GM19468 (cell line): ENCODE results near the gene CCM2.
"Not testable (repeated sequence)": the region's sequence is repeated elsewhere in the genome, so short reads cannot be mapped to it uniquely, and the experiment has no call there.

Source experiments
- ATAC-seq: cut with Tn5 transposase; IDR thresholded peaks from one replicate; pipeline ENCODE4 v1.9.1; 2021; ENCODE audit warnings: mild to moderate bottlenecking, moderate library complexity, moderate number of reproducible peaks; ENCODE audit not compliant: unreplicated experiment; ENCODE audit errors: extremely low read depth

The CCM2 gene

GRCh38 chr7:44979481-44980392 lies 20.3 kb upstream of the CCM2 start:
- ATAC-seq = no peak

DNA sequence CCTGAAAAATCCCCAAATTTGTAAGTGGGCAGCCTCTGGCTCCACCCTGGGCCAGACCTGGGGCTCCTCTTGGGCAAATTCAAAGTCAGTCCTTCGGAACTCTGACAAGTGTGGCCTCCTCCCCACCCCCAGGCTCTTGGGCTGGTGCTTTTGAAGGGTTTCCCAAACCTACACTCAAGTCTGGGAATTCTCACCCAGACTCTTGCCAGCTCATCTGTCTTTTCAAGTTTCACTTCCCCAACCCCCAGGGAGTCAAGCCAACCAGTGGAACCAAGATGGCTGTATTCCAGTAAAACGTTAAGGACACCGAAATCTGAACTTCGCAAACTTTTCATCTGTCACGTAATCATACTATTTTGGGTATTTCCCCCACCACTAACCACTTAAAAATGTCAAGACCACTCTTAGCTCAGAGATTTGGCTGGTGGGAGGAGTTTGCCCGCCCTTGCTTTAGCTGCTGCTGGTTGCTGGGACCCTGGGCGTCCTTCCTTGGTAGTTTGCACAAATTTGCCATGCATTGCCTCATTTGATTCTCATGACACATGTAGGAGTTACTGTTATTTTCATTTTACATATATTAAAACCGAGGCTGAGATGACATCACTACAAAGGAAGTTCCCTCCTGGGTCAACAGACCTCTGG lies 19.5 kb upstream of the CCM2 start:
- peak; percentile 10 for ATAC-seq

DNA sequence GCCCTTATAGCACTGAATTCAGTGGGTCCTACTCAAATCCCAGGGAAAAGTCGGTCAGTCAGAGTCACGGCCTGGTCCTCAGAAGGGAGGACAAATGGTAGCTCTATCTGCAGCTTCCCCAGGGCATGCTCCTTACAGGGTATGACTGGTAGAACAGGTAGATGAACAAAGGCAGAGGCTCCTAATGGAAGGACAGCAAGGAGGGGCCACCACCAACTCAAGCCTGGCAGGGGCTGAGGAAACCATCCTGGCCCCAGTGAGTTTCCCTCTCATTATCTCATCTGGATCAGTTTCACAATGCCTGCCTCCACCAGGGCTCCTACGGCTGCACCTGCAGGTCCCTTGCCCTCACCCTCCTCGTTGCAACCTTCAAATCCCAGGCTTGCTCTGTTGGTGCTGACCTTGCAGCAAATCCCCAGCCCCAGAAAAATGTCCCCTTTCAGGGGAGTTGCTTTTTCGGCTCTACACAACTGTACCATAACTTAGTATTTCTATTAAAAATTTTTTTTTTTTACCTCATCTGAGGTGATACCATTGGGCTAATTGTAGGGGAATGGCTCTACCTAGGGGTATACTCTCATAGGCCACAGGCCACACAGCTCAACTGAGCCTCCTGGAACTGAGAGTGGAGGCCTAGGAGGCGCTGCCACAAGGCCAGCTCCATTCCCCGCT lies 18.8 kb upstream of the CCM2 start:
- no peak for ATAC-seq

DNA sequence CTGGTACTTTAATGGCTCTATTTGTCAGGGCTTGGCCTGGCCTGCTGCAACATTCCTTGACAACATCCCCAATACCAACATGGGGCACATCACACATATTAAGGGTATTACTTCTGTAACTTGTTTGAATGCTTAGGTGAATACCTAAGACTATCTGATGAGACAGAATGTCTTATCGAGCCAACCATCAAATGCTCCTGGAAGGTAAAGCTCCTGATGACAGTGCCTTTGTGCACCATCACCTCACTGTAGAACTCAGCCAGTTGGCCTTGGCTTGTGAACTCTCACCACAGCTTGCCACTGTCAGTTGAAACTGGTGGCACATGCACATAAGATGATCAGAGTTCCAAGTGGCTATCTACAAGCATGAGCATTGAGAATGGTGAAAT lies 17.5 kb upstream of the CCM2 start:
- ATAC-seq = no peak

GRCh38 chr7:44982970-44983369 lies 17.0 kb upstream of the CCM2 start:
- ATAC-seq = no peak

DNA sequence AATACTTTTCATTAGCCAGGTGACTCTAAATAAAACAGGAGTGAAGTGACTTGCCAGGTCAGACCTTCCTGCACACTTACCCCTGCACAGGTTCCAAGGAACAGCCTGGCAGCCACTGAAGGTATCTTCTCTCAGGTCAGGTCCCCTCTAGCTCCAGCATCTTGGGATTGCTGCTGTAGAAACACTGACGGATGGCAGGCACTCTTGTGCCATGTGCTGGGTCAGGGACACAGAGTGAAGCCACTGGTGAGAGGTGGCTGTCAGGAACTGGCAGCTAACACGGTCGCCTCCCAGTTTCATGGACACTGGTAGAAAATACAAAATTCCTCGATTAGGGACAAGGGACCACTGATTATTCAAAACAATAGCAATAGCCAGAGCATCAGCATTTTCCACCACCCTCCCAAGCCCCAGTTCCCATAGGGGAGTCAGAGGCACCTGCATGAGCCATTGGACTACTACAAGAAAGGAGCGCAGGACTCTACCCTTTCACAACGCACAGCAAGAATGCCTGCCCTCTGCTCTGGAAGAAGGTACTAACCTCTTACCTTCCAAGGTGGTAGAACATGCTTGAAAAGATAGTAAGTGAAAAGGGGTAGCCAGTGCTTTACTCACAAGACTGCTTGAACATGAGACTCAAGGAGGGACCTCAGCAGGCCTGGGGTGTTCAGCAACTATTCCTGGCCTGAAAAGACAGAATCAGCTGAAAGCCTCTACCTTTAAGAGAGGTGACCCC lies 16.1 kb upstream of the CCM2 start:
- no peak for ATAC-seq

GRCh38 chr7:44984478-44984758 lies 15.6 kb upstream of the CCM2 start:
- no peak for ATAC-seq

DNA sequence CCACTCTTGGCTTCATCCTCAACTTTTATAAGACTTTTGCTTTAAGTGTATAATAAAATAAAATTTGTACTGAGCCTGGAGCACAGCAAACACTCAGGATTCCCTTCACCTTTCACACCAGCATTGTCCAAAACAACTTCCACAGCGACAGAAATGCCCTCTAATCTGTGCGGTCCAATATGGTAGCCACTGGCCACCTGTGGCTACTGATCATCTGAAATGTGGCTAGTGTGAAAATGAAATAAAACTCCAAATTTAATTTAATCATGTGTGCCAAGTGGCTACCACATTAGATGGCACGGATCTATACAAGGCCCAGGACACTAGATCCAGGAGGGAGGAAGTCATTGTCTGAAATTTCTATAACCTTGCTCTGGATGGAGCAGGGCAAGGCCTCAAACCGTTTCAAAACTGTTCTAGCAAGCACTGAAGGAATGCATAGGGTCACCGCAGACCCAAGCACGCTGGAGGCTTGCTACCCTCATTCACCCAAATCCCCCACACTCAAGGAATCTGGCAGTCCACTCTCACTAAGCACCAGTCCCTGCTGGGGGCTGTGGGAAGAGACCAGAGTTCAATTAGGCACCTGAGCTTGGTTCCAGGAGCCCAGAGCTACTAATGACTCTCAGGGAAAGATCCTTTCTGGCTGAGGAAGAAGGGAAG lies 14.8 kb upstream of the CCM2 start:
- no peak for ATAC-seq

- ATAC-seq = no peak
Observed at GRCh38 chr7:44985900-44986217, 14.1 kb upstream of the CCM2 start.

GRCh38 chr7:44986218-44987053 lies 13.6 kb upstream of the CCM2 start:
- ATAC-seq = peak; percentile 92

- no peak for ATAC-seq
Observed at GRCh38 chr7:44987457-44987856, 12.5 kb upstream of the CCM2 start.

DNA sequence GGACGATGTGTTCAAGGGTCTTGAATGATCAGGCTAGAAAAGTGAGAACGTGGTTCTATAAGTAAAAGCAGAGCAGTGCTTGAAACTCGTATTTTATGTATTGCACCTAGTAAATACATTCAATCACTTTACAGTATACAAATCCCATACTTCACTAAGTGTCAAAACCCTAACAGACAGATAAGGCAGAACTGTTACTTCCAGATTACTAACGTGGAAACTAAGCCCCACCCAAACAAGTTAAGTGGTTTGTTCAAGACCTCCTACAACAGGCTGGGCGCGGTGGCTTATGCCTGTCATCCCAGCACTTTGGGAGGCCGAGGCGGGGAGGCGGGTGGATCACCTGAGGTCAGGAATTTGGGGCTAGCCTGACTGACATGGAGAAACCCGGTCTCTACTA lies 12.0 kb upstream of the CCM2 start:
- ATAC-seq = no peak

GRCh38 chr7:44988701-44989100 lies 11.3 kb upstream of the CCM2 start:
- no peak for ATAC-seq

DNA sequence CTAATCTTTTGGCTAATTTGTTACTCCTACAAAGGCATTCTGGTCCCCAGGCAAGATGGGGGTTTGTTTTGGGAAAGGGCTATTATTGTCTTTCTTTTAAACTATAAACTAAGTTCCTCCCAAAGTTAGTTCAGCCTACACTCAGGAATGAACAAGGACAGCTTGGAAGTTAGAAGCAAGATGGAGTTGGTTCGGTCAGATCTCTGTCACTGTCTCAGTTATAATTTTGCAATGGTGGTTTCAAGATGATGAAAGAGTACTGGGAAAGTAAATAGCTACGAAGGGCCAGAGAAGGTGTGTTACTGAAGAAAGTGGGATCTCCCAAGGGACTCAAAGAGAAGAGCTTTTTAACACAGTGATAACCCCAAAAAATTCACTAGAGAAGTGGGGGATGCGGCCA lies 10.9 kb upstream of the CCM2 start:
- ATAC-seq = no peak

DNA sequence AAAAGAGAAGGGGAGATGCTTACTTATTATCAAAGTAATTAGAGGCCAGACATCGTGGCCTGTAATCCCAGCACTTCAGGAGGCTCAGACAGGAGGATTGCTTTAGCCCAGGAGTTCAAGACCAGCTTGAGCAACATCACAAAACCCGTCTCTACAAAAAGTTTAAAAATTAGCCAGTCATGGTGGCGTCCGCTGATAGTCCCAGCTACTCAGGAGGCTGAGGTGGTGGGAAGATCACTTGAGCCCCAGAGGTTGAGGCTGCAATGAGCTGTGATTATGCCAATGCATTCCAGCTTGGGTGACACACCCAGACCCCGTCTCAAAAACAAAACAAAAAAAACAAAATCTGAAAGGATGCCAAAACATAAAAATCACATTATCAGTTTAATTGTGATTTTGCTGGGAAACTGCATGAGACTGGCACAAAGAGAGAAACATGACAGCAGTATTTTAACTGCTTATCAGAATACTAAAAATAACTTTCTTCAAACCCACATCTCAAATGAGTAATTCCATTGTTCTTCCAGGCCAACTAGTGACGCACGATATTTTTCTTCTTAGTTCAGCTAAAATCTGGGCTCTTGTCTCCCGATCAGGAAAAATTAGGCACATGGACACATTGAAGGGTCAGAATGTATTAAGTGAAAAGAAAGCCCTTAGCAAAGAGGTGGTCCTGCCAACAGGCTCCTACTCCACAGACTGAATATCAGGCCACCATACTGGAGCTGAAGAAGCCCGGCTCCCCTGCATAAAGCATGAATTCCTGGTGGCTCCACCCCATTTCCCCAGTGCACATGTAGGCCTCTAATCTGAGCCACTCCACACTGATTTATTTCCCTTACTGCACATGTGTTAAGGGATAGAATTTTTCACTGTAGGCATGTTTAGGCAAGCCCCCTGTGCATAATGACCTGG lies 9.6 kb upstream of the CCM2 start:
- no peak for ATAC-seq

DNA sequence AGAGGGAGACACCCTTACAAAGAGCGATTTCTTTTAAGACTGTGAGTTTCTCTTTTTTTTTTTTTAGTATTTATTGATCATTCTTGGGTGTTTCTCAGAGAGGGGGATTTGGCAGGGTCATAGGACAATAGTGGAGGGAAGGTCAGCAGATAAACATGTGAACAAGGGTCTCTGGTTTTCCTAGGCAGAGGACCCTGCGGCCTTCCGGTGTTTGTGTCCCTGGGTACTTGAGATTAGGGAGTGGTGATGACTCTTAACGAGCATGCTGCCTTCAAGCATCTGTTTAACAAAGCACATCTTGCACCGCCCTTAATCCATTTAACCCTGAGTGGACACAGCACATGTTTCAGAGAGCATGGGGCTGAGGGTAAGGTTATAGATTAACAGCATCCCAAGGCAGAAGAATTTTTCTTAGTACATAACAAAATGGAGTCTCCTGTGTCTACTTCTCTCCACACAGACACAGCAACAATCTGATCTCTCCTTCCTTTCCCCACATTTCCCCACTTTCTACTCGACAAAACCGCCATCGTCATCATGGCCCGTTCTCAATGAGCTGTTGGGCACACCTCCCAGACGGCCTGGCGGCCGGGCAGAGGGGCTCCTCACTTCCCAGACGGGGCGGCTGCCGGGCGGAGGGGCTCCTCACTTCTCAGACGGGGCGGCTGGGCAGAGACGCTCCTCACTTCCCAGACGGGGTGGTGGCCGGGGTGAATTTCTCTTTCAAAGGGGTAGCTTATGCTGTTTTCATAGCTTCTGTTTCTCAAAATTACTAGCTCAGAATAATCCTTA lies 7.8 kb upstream of the CCM2 start:
- not testable (repeated sequence) for ATAC-seq

- ATAC-seq = no peak
Observed at GRCh38 chr7:44994877-44995554, 5.0 kb upstream of the CCM2 start.
